Left forelimb (tissue), 1 donor: ENCODE results near the gene MNS1.
"Not testable (repeated sequence)": the region's sequence is repeated elsewhere in the genome, so short reads cannot be mapped to it uniquely, and the experiment has no call there.

Experiments
- DNase-seq: peaks from one replicate; pipeline ENCODE4 v3.0.0-alpha.2; 2018; ENCODE audit warnings: low spot score

The MNS1 gene

DNA sequence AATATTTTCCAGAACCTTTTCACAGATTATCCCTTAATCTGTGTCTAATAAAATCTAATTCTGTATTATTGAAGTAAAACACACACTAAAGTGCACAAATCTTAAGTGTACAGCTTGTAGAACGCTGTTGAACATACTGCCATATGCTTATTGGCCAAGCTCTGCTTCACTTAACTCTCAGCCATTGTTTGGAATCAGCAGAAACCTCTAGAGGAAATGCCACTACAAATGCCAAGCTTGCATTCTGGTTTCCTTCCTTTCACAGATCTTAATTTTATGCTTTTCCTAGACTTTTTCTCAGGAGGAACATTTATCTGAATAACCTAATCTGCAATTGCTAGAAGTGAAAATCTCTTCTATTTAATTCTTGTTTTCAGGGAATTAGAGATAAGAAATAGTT lies 10.1 kb downstream of the MNS1 start:
- no peak for DNase-seq

- DNase-seq: no peak
These were observed 19.2 kb downstream of the MNS1 start for GRCh38 chr15:56445746-56446145.

DNA sequence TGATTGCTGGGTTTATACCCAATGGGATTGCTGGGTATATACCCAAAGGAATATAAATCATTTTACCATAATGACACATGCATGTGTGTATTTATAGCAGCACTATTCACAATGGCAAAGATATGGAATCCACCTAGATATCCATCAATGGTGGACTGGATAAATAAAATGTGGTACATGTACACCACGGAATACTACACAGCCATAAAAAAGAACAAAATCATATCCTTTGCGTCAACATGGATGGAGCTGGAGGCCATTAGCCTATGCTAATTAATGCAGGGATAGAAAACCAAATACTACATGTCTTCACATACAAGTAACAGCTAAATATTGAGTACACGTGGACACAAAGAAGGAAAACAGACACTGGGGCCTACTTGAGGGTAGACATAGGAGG lies 22.6 kb downstream of the MNS1 start:
- no peak for DNase-seq

GRCh38 chr15:56440214-56440770 lies 24.6 kb downstream of the MNS1 start:
- DNase-seq: no peak

DNA sequence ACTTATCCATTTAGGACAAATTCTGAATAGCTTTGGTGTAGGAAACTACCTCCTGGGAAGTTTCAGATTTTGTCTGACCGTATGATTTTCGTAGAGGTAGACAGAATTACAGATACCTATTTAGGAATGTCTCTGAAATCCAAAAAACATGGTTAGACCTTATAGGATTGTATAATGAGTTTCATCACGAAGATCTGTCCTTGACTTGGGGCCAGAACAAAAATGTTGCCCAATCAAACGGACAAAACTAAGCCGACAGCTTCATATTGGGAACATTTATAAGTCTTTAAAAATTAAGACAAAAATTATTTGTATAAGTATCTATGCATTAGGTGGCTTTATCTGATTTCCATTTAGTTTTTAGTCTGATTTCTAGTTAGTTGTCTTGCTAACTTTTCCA lies 32.6 kb downstream of the MNS1 start:
- DNase-seq: no peak

DNA sequence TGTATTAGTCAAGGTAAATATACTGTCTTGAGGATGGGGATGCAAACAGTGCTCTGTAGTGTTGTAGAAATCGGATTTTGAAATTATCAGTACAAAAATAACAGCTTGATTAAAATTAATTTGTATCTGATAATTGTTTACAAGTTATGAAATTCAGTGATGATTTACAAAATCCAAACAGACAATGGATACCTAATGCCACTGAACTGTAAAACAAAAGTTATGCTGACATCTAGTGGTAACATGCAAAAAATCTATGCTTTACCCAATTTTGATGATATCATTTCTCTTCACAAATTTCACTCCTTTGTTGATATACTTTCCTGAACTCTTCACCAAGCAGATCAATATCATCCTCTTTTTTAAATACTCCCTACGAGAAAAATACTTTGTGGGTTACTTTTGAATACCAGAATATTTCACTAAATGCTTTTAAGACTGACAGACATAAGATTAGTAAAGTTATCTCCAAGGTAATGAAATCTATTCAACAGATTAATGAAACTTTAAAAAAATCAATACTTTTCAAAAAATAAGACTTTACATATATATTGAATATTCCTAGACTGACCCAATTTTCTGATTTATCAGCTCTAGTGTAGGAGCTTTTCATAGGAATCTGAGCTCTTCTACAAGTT lies 36.0 kb downstream of the MNS1 start:
- DNase-seq: no peak

DNA sequence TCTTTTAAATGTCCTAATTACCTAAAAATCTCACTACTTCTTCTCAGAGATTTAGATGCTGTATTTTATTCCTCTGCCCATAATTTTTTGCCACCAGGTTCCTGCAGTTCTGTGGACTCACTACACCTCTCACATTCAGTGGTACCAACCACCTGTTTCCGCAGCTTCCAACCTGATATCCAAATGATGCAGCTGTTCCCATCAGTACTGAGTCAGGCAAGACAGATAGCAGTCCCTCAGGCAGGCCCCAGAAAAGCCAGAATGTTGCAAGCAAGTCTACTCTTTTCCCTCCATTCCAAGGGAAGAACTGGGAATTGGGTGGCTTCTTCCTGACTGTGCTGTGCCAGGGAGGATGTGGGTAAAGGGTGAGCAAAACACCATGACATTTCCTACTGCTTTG lies 39.0 kb downstream of the MNS1 start:
- DNase-seq: no peak

- DNase-seq: no peak
These were observed 39.7 kb downstream of the MNS1 start for GRCh38 chr15:56425276-56425675.

DNA sequence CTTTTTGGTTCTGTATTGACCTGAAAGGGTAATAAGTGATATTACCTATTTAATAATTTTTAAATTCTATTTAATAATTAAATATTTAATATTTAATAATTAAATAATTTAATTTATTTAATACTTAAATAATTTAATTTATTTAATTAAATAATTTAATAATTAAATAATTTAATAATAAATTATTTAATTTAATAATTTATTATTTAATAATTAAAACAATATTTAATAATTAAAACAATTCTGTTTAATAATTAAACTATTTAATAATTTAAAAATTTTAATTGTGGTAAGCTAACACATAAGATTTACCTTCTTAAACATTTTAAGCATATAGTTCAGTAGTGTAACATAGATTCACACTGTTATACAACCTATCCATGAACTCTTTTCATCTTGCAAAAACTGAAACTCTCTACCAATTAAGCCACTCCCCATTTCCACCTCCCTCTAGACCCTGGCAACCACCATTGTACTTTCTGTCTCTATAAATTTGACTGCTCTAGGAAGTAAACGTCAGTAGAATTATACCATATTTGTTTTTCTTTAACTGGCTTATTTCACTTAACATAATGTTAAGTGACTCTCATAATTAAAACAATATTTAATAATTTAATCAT lies 51.7 kb downstream of the MNS1 start:
- not testable (repeated sequence) for DNase-seq

DNA sequence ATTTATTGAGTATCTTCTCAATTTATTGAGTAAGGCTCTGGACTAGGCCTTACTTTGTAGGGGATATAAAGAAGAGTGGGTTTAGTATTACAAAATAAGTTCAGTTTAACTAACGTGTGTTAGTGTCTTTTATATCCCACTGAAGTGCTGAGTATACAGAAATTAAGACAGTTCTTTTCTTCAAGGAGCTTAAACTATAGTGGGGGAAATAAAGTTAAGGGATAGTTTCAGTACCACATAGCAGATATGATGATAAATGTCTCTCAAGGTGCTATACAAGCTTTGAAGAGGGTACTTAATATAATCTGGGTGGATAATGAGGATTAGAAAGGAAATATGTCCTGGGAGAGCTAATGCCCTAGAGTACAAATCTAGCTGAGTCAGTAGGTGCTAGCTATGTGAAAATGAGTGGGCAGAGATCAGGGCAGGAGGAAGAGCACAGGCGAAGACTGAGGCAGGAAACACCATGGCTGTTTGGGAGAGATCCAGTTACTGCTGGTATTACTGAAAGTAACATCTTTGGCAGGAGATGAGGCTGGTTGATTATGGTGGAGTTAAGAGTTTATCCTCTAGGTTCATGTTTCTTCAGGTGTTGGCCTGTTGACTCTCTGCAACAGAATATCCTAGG lies 53.7 kb downstream of the MNS1 start:
- no peak for DNase-seq

- DNase-seq: no peak
These were observed 54.2 kb downstream of the MNS1 start for GRCh38 chr15:56410721-56411120.

DNA sequence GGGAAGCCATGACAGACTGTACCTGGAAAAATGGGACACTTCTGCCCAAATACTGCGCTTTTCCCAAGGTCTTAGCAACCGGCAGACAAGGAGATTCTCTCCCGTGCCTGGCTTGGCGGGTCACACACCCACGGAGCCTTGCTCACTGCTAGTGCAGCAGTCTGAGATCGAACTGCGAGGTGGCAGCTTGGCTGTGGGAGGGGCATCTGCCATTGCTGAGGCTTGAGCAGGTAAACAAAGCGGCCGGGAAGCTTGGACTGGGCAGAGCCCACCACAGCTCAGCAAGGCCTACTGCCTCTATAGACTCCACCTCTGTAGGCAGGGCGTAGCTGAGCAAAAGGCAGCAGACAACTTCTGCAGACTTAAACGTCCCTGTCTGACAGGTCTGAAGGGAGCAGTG lies 65.7 kb downstream of the MNS1 start:
- DNase-seq: not testable (repeated sequence)

DNA sequence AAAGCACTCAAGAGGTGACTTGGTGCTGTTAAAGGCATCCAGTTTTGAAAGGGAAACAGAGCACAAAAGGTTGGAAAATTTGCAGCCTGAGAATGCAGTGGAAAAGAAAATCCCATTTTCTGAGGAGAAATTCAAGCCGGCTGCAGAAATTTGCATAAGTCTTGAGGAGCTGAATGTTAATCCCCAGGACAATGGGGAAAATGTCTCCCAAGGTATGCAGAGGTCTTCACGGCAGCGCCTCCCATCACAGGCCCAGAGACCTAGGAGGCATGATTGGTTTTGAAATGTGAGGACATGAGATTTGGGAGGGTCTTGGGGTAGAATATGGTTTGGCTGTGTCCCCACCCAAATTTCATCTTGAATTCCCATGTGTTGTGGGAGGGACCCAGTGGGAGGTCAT lies 67.6 kb downstream of the MNS1 start:
- DNase-seq: not testable (repeated sequence)

DNA sequence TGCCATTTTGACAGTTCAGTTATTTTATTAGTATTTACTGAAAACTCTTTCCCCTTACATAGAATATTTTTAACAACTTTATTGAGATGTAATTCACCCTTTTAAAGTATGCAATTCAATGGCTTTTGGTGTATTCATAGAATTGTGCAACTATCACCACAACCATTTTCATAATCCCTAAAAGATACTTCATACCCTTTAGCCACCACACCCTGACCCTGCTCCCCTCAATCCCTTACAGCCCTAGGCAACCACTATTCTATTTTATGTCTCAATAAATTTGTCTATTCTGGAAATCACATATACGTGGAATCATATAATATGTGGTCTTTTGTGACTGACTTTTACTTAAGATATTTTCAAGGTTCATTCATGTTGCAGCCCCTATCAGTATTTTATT lies 70.0 kb downstream of the MNS1 start:
- no peak for DNase-seq

- no peak for DNase-seq
These were observed 71.7 kb downstream of the MNS1 start for GRCh38 chr15:56393277-56393676.

GRCh38 chr15:56390739-56391267 lies 74.1 kb downstream of the MNS1 start:
- no peak for DNase-seq

GRCh38 chr15:56385908-56386307 lies 79.0 kb downstream of the MNS1 start:
- DNase-seq: no peak

DNA sequence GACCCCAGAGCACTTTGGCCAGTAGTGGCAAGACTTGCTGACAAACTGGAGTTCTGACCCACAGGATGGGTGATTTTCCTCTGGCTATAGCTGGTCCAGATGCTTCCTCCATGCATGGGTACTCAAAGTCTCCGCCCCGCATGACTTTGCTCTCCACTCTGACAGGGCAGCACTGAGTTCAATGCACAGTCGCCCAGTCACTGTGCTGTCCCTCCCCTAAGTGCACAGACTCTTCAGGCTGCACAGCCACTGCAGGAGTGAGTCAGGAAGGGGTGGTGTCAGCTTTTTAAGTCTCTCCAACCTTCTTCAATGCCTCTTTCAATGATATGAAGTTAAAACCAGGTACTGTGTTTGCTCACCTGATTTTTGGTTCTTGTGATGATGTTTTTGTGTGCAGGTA lies 81.9 kb downstream of the MNS1 start:
- DNase-seq: no peak
